ENCODE results near the gene EXOSC2.

DNA sequence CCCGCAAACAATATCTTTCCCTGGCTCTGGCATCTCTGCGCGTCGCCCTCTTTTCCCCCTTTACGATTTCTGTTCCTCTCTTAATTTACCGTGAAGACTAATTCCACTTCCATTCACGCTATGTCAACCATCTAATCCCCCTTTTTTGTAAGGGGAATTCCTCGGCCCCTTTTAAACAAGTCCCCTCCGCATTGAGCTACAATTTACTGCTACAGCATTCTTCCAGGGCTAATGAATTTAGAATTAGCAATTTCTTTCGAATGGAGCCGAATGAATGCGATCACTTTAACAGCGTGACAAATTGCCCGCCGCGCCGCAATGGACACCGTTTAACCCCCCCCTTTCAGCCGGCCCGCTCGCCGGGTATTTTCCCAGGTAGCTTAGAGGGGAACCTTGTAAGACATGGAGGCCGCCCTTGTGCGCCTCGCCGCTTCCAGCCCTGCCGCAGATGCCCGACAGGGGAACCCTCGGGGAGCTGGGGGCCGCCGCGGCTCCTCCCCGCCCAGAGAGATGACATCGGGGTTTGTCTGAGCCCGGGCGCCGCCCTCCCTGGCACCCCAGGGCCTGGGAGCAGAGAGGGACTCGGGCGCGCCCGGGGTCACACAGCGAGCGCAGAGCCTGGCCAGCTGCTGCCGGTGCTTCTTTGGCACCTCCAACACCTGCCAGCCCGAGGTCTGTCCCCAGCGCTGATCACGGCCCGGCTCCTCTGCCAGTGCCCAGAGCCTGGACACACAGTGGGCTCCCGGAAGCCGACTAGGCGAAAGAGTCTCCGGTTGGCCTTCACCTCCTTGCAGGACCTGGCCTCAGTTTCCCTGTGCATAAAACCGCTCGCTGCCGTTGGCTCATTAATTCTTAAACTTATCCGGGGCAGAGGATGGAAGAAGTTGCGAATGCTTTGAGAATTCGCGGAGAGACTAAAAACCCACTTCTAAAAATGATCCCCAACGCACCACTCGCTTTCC, 27.9 kb upstream of the EXOSC2 start:
- TF ChIP-seq CTCF (IDR thresholded peaks at IDR 0.05) (peak; percentile 21), EZH2 (IDR thresholded peaks at IDR 0.05) (peak; percentile 87)
